ENCODE results near the gene RTN4RL1. TPM values are rescaled to one million over a fixed set of nuclear protein-coding genes. Genes with fewer than 3 reads are reported as not detected.

Gene RTN4RL1
- total RNA-seq, 1 donor from 2014 or later = 0.47 TPM

- H3K4me1 Mint-ChIP-seq = peaks cover 46% of the 10 kb centered on the region
- H3K4me3 Mint-ChIP-seq = peak overlapping the region; percentile 61
- peak overlapping the region; percentile 86 for H3K27ac Mint-ChIP-seq (ENCODE audit: unreplicated experiment)
- H3K9me3 Mint-ChIP-seq = no peaks in the 10 kb centered on the region
- peaks cover 26% of the 10 kb centered on the region for H3K27me3 Mint-ChIP-seq (ENCODE audit: low read depth)
- TF ChIP-seq, protein P1, sequence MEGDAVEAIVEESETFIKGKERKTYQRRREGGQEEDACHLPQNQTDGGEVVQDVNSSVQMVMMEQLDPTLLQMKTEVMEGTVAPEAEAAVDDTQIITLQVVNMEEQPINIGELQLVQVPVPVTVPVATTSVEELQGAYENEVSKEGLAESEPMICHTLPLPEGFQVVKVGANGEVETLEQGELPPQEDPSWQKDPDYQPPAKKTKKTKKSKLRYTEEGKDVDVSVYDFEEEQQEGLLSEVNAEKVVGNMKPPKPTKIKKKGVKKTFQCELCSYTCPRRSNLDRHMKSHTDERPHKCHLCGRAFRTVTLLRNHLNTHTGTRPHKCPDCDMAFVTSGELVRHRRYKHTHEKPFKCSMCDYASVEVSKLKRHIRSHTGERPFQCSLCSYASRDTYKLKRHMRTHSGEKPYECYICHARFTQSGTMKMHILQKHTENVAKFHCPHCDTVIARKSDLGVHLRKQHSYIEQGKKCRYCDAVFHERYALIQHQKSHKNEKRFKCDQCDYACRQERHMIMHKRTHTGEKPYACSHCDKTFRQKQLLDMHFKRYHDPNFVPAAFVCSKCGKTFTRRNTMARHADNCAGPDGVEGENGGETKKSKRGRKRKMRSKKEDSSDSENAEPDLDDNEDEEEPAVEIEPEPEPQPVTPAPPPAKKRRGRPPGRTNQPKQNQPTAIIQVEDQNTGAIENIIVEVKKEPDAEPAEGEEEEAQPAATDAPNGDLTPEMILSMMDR (conservative IDR thresholded peaks at IDR 0.05) = peak; percentile 43
- peaks cover 13% of the 10 kb centered on the region for H3K36me3 Mint-ChIP-seq (ENCODE audit: low read depth)
- no peak for DNase-seq (ENCODE audit: low read depth, low spot score)
Measured at GRCh38 chr17:2064980-2065785, 40.0 kb upstream of the RTN4RL1 start.

GRCh38 chr17:2064520-2064971, 39.4 kb upstream of the RTN4RL1 start:
- DNase-seq (ENCODE audit: low read depth, low spot score) = no peak
- peak overlapping the region; percentile 86 for H3K27ac Mint-ChIP-seq (ENCODE audit: unreplicated experiment)
- peaks cover 40% of the 10 kb centered on the region for H3K4me1 Mint-ChIP-seq
- H3K4me3 Mint-ChIP-seq = peak overlapping the region; percentile 61
- H3K9me3 Mint-ChIP-seq = no peaks in the 10 kb centered on the region
- TF ChIP-seq, protein P1 (conservative IDR thresholded peaks at IDR 0.05) = no peak
- peaks cover 32% of the 10 kb centered on the region for H3K27me3 Mint-ChIP-seq (ENCODE audit: low read depth)
- H3K36me3 Mint-ChIP-seq (ENCODE audit: low read depth) = peaks cover 15% of the 10 kb centered on the region

- TF ChIP-seq, protein P1 (conservative IDR thresholded peaks at IDR 0.05) = no peak
- H3K9me3 Mint-ChIP-seq = no peaks in the 10 kb centered on the region
- H3K4me1 Mint-ChIP-seq = peaks cover 40% of the 10 kb centered on the region
- DNase-seq (ENCODE audit: low read depth, low spot score) = no peak
- no peak overlapping the region for H3K4me3 Mint-ChIP-seq
- peaks cover 36% of the 10 kb centered on the region for H3K27me3 Mint-ChIP-seq (ENCODE audit: low read depth)
- H3K27ac Mint-ChIP-seq (ENCODE audit: unreplicated experiment) = no peak overlapping the region
- peaks cover 17% of the 10 kb centered on the region for H3K36me3 Mint-ChIP-seq (ENCODE audit: low read depth)
Measured at GRCh38 chr17:2064147-2064489, 39.0 kb upstream of the RTN4RL1 start.

GRCh38 chr17:2063261-2064146, 38.4 kb upstream of the RTN4RL1 start:
- TF ChIP-seq, protein P1 (conservative IDR thresholded peaks at IDR 0.05) = no peak
- no peak for DNase-seq (ENCODE audit: low read depth, low spot score)
- Mint-ChIP-seq H3K9me3 (no peaks in the 10 kb centered on the region), H3K36me3 (ENCODE audit: low read depth) (peaks cover 17% of the 10 kb centered on the region), H3K4me1 (peaks cover 34% of the 10 kb centered on the region), H3K27me3 (ENCODE audit: low read depth) (peaks cover 39% of the 10 kb centered on the region), H3K27ac (ENCODE audit: unreplicated experiment) (no peak overlapping the region), H3K4me3 (no peak overlapping the region)

GRCh38 chr17:2062571-2063183, 37.5 kb upstream of the RTN4RL1 start:
- Mint-ChIP-seq H3K27me3 (ENCODE audit: low read depth) (peaks cover 48% of the 10 kb centered on the region), H3K4me1 (peaks cover 33% of the 10 kb centered on the region), H3K9me3 (no peaks in the 10 kb centered on the region), H3K36me3 (ENCODE audit: low read depth) (peaks cover 17% of the 10 kb centered on the region), H3K4me3 (no peak overlapping the region), H3K27ac (ENCODE audit: unreplicated experiment) (peak overlapping the region; percentile 62)
- TF ChIP-seq, protein P1 (conservative IDR thresholded peaks at IDR 0.05) = no peak
- no peak for DNase-seq (ENCODE audit: low read depth, low spot score)
